ENCODE measurements around the gene OTUB2. TPM values are rescaled to one million over a fixed set of nuclear protein-coding genes. Genes with fewer than 3 reads are reported as not detected.
A peak's percentile ranks its signal among the peaks of the same experiment; 100 is the strongest.

The OTUB2 gene
- total RNA-seq (1 to 10 TPM in 2 of 6 donors, under 1 TPM in 4; 0.51 to 1.3 (median 0.87) TPM), polyA plus RNA-seq (under 1 TPM; 0.30 to 0.31 TPM)

DNA sequence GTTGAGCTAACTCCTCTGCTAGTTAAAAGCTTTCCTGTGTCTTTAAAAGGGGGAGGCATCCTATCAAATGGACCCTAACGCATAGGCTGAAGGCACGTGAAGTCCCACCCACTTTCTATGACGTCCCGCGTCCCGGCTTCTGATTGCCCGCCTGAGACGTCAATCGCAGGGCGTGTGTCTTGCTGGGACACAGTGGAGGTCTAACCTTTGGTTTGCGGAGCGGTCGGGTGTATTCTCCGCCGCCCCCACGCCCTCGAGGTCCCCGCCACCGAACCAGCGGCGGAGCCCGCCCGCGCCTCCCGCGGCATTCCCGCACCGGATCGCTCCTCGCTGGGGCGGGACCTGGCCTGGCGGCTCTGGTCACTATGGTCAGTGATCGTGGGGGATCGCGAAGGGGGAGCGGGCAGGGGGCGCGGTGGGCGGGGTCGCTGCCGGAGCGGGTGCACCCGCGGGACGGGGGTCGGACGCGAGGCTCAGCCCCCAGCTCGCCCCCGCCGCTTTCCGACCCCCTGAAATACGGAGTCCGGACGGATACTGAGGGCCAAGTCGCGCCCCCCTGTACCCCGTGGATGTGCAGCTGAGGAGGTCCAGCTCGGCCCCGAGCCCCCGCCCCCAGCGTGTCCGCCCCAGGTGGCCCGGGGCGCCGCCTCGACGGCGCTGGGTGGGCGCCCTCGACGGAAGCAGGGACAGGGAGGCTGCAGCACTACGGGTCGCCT, at the start of gene OTUB2:
OTUB2 (plus strand) TSS at position 168 of the 716 bp plus-strand sequence; CDS start at position 366, 198 bp downstream.
- peaks cover 0 to 4% (median 0%) of the 10 kb centered on the region in 3 donors for H3K4me1 ChIP-seq
- intact Hi-C loops (cut with DNase I): no loop called here
- peak; percentile 91 for FAIRE-seq
- H3K9me3 ChIP-seq: no peaks in the 10 kb centered on the region
- H3K4me3 ChIP-seq: peak within 1 kb of the TSS; percentile 40 to 80 (median 68)
- DNase-seq: peak; percentile 96 to 99 (median 98)
- TF ChIP-seq, protein P1, sequence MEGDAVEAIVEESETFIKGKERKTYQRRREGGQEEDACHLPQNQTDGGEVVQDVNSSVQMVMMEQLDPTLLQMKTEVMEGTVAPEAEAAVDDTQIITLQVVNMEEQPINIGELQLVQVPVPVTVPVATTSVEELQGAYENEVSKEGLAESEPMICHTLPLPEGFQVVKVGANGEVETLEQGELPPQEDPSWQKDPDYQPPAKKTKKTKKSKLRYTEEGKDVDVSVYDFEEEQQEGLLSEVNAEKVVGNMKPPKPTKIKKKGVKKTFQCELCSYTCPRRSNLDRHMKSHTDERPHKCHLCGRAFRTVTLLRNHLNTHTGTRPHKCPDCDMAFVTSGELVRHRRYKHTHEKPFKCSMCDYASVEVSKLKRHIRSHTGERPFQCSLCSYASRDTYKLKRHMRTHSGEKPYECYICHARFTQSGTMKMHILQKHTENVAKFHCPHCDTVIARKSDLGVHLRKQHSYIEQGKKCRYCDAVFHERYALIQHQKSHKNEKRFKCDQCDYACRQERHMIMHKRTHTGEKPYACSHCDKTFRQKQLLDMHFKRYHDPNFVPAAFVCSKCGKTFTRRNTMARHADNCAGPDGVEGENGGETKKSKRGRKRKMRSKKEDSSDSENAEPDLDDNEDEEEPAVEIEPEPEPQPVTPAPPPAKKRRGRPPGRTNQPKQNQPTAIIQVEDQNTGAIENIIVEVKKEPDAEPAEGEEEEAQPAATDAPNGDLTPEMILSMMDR (IDR thresholded peaks at IDR 0.05): no peak
- no peaks in the 10 kb centered on the region for H3K27me3 ChIP-seq
- no peak within 1 kb of the TSS for H3K27ac ChIP-seq
- 1 to 2% methylated on average over 44 to 74 of the region's 74 CpGs for WGBS, 2 donors
- ATAC-seq: peak; percentile 99 to 100 (median 99)
- no peaks in the 10 kb centered on the region for H3K36me3 ChIP-seq

DNA sequence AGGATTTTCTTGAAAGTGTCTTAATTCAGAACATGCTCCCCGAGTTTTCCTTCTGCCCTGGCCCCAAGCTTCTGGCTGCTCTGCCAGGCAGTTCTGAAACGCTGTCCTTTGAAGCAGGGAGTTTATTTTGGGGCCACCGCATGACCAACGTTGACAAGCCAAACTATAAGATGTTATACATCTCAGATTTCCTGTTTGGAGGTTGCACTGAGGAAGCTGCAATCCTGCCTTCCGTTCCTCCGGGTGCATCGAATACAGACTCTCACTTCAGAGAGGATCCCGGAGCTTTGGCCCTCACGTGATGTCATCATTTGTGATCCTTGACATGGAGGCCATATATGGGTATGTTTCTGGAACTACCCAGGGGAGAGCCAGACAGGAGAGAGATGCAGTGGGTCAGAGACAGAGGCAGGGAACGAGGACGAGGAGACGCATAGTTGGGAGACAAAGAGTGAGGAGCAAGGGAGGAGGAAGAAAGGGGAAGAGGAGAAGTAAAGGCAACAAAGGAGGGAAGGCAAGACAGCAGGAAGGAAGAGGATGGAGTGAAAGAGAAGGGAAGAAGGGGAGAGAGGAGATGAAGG, 49.6 kb upstream of the OTUB2 start, which contains the start of gene ASB2:
ASB2 (minus strand) TSS at position 94 of the 581 bp plus-strand sequence. CDS start 12,031 bp downstream, outside the sequence.
- TF ChIP-seq, protein P1 (IDR thresholded peaks at IDR 0.05): no peak
- no peaks in the 10 kb centered on the region for H3K9me3 ChIP-seq
- H3K4me1 ChIP-seq: no peaks in the 10 kb centered on the region
- ATAC-seq (no peak), DNase-seq (no peak), FAIRE-seq (no peak)
- H3K27me3 ChIP-seq: no peaks in the 10 kb centered on the region
- H3K27ac ChIP-seq: no peak within 1 kb of the TSS
- WGBS, 2 donors: 44 to 52% methylated on average over 12 of the region's 12 CpGs
- intact Hi-C loops (cut with DNase I): no loop called here
- no peak within 1 kb of the TSS for H3K4me3 ChIP-seq
- no peaks in the 10 kb centered on the region for H3K36me3 ChIP-seq

DNA sequence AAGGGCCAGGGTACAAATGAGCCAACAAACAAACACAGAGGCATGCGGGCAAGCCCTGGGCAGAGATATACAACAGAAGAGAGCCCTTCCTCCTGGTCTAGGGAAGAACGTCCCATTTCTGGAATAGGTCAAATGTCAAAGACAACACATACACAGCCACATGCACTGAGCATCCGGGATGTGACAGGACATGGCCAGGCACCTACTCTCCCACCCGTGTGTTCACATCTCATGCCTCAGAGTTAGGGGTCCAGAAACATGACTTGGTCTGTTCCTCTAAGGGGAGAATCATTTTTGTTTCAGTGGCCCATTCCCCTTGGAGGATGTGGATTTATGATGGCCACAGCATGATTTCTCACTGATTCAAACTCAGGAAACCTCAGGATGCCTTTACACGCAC, 49.0 kb upstream of the OTUB2 start:
- intact Hi-C loops (cut with DNase I): no loop called here
- no peaks in the 10 kb centered on the region for H3K4me1 ChIP-seq
- FAIRE-seq: no peak
- 61 to 75% methylated on average over 5 of the region's 5 CpGs for WGBS, 2 donors
- no peaks in the 10 kb centered on the region for H3K27me3 ChIP-seq
- no peaks in the 10 kb centered on the region for H3K9me3 ChIP-seq
- no peak overlapping the region for H3K4me3 ChIP-seq
- DNase-seq: no peak
- no peaks in the 10 kb centered on the region for H3K36me3 ChIP-seq
- TF ChIP-seq, protein P1 (IDR thresholded peaks at IDR 0.05): no peak
- ATAC-seq: no peak
- H3K27ac ChIP-seq: no peak overlapping the region

DNA sequence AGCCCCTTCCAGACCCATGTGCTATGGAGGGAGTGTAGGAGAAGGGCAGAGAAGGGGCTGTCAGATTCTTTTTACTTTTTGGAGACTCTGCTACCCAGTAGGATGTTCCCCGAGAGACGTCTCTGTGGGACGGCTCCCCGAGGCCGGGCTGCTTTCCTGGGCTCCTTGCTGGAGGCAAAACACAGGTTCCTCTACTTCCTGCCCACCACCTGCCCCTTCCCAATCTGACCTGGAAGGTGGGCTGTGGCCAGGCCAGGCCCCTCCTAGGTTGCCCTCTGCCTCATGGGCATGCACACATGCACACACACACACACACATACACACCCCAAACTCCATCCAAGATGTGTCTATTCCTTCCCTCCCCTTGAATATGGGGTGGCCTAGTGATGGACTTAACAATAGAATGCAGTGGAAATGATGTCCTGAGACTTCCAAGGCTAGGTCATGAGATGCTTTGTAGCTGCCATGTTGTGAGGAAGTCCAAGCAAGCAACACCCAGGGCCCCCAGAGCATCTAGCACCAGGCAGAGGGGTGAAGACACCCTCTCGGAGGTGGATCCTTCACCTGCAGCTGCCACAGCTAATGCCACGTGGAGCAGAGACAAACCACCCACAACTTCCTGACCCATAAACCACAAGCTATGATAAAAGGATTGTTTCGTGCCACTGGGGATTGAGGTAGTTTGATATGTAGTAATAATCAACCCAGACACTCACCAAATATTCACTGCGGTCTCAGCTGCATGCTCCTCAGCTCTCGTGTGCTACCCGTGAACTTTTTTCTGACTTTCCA, 48.2 kb upstream of the OTUB2 start:
- no peaks in the 10 kb centered on the region for H3K36me3 ChIP-seq
- DNase-seq: peak in 1 of 6 donors; percentile 35
- intact Hi-C loops (cut with DNase I): no loop called here
- H3K9me3 ChIP-seq: no peaks in the 10 kb centered on the region
- H3K27me3 ChIP-seq: no peaks in the 10 kb centered on the region
- no peak overlapping the region for H3K4me3 ChIP-seq
- no peak overlapping the region for H3K27ac ChIP-seq
- TF ChIP-seq, protein P1 (IDR thresholded peaks at IDR 0.05): no peak
- WGBS, 2 donors: 83 to 88% methylated on average over 11 of the region's 11 CpGs
- H3K4me1 ChIP-seq: no peaks in the 10 kb centered on the region
- ATAC-seq: no peak
- no peak for FAIRE-seq

Measured in pancreas (tissue), 10 donors.